Activated CD8-positive, alpha-beta memory T cell treated with anti-CD3 and anti-CD28 coated beads for 48 hours (primary cell): Measurements from ENCODE around the gene BTG1.
A peak's percentile ranks its signal among the peaks of the same experiment; 100 is the strongest.

Experiments used
- DNase-seq, 3 experiments: peaks; one replicate each; pipeline ENCODE4 v3.0.0-alpha.2; 2020; ENCODE audit warnings: low read depth in 2 of 3, low spot score in 2 of 3

BTG1 gene, protein sequence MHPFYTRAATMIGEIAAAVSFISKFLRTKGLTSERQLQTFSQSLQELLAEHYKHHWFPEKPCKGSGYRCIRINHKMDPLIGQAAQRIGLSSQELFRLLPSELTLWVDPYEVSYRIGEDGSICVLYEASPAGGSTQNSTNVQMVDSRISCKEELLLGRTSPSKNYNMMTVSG

GRCh38 chr12:92145731-92146496 lies at the start of gene BTG1:
Gene BTG1 (minus strand): TSS chr12:92145846. CDS start chr12:92145535, 311 bp downstream.
- peak; percentile 84 to 96 (median 92) for DNase-seq

GRCh38 chr12:92194561-92194960 lies 48.9 kb upstream of the BTG1 start:
- DNase-seq: no peak

DNA sequence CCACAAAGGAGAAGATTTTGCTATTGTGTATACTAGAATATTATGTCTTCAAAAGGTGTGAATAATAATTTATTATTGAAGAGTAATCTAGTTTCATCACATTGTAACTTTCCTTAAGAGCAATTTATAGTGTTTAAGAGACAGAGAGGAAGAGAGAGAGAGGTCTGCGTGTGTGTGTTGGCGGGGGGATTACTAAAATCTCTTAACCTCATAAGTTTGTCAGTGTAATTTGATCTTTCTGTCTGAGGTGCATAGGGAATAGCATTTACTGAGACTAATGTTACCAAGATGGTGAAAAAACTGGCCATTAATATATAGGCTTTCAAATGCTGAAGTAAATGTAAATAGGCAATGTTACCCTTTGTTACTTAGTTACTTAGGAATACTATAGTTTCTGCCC lies 48.2 kb upstream of the BTG1 start:
- no peak for DNase-seq

- no peak for DNase-seq
These were observed 47.4 kb upstream of the BTG1 start for GRCh38 chr12:92193063-92193462.

- no peak for DNase-seq
These were observed 46.7 kb upstream of the BTG1 start for GRCh38 chr12:92192360-92192759.

GRCh38 chr12:92191061-92191460 lies 45.4 kb upstream of the BTG1 start:
- no peak for DNase-seq

GRCh38 chr12:92188517-92189188 lies 43.0 kb upstream of the BTG1 start:
- DNase-seq: no peak

DNA sequence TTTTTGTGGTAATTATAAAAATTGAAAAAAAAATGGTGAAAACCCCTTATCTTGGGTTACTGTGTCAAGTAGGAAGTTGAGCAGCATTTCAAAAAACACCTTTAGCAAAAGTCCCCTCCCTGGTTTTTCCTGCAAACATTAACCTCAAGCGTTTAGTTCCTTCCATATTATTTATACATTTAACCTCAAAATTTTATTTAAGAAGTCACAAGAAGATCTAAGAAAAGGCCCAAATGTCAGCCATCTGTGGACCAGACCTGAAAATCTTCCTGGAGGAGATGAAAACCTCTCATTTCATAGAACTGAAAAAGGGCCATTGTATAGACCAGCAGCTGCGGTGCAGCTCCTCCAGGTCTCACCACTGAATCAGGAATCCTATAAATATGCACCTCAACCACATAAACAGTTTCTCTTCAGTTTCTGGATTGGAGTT lies 40.4 kb upstream of the BTG1 start:
- no peak for DNase-seq

- no peak for DNase-seq
These were observed 39.4 kb upstream of the BTG1 start for GRCh38 chr12:92185052-92185451.

GRCh38 chr12:92183575-92183974 lies 37.9 kb upstream of the BTG1 start:
- DNase-seq: no peak

DNA sequence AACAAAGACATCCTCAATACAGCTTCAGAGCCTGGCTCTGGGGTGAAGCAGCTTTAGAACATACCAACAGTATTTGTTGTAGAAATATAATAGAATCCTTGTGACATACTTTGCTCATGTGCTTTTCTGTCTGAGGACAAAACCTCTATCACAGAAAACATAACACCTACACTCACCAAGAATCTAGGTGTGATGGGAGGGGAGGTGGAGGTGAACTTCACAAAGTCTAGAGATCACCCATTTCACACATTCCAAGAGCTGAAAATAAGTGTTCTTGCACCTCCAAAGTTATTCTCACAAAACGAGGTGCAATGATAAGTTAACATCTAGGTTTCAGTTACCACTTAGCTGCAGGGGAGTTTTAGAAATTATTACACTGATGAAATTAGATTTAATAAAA lies 32.7 kb upstream of the BTG1 start:
- no peak for DNase-seq

DNA sequence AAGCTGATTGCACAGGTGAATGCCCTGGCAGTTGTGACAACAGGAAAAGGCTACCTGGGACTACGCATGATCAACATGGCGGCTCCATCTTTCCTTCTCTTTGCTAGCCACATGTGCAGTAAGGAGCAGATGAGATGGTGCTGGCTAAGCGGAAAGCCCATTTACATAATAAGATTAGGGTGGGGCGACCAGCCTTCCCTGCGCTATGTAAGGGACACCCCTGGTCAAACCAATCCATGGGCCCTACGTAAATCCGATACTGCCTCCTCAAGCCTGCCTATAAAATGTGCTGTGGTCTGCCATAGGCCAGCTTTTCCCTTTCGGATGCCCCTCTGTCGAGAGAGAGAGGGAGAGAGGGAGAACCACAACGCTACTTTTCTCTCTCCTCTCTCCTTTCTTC lies 31.0 kb upstream of the BTG1 start:
- no peak for DNase-seq

DNA sequence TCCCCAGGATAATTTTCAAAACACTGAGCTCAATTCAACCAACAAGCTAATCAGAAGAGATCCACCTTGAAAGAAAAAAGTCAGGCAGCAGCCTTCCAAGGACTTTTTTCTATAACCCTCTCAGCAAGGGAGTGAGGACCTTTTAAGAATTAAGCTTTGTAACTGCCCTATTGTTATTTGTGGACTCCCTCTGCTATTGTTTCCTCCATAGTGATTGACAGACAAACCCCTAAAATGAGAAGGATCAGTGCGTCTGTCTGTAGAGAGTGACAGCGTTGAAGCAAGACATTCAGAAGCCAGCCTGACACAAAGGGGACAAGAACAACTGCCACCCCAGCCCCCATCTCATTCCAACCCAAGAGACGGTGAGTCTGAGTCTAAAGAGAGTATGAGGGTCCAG lies 30.3 kb upstream of the BTG1 start:
- DNase-seq: no peak

DNA sequence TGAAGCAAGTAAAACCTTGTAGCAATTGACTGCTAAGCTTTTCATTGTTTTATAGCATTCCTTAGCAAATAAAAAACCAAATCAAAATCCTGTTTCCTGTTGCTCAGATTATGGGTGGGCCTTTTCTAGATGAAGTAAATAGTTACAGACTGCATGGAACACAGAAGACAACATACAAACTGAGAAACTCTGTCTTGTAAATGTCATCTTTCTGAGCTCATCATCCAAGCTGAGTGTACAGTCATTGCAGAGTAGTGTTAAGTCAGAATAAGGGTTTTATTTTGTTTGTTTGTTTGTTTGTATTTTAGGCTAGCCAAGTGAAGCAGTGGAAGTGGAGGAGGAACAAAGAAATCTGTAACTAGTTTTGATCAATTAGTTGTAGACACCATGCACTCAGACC lies 24.4 kb upstream of the BTG1 start:
- DNase-seq: no peak

DNA sequence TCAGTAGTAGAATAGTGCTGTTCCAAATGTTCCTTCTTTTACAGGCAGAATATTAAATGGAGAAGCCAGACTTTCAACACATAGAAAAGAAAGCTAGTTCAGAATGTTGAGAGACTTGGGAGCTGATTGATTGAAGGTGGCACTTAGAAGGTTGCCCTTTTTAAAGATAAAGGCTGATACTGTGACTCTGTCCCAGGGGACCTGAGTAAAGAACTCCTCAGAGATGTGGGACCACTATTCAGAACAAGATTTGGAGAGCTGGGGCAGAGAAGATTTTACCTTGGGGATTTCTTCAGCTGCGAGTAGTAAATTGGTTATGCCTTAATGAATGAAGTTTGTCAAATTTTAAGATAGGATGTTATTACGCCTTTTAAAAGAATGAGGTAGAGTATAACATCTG lies 21.4 kb upstream of the BTG1 start:
- no peak for DNase-seq

- no peak for DNase-seq
These were observed 19.1 kb upstream of the BTG1 start for GRCh38 chr12:92164712-92165111.

DNA sequence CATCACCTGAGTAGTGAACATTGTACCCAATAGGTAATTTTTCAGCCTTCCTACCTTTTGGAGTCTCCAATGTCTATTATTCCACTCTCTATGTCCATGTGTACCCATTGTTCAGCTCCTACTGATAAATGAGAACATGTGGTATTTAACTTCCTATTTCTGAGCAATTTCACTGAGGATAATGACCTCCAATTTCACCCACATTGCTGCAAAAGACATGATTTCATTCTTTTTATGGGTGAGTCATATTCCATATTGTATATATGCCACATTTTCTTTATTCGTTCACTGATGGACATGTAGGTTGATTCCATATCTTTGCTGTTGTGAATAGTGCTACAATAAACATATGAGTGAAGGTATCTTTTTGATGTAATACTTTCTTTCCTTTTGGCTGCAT lies 16.4 kb upstream of the BTG1 start:
- DNase-seq: no peak

GRCh38 chr12:92158796-92159439 lies 13.3 kb upstream of the BTG1 start:
- DNase-seq: no peak

- DNase-seq: no peak
These were observed 11.2 kb upstream of the BTG1 start for GRCh38 chr12:92156704-92157395.

DNA sequence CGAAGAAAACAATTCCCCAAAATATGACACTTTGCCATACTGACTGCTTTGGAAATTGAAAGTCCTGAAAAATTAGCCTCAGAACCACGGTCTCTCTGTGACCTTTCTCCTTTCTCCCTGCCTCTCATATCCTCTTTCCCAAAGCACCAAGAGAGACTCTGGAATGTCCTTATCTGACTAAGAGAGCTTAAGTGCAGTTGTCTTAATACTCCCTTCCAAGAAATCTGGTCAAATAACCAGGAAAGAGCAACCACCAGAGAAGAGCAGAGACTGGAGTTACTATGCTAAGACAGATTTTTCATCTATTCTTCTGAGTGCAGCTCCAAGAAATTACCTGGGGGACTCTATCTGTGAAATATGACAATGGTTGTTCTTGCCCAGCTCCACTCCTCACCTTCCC lies 10.5 kb upstream of the BTG1 start:
- DNase-seq: no peak

- DNase-seq: no peak
These were observed 10.1 kb upstream of the BTG1 start for GRCh38 chr12:92155733-92156132.
